AG04449 (cell line): ENCODE results near the gene CEP85L.

ENCODE experiments used
- CTCF ChIA-PET: fragments of 350-600 bp; formaldehyde crosslinking; extraction: SDS; loops from one replicate; lab custom pipeline; 2021; ENCODE audit warnings: antibody characterized with exemption; lab: Yijun Ruan, JAX
- POLR2A ChIA-PET: fragments of 400-600, 350-600 bp; formaldehyde crosslinking; extraction: SDS; loops from one replicate; lab custom pipeline; 2020; ENCODE audit warnings: antibody characterized with exemption, inconsistent platforms; lab: Yijun Ruan, JAX
- DNase-seq: peaks from one replicate; pipeline ENCODE4 v3.0.0-alpha.2; 2010; ENCODE audit warnings: low read depth, low spot score
- H3K4me3 ChIP-seq: 2 replicates; pipeline ENCODE4 v1.5.1; 2011; ENCODE audit warnings: low read depth, mild to moderate bottlenecking, control low read depth, low read length
- CTCF ChIP-seq: IDR thresholded peaks from one replicate; pipeline ENCODE4 v1.5.1; 2011; ENCODE audit warnings: mild to moderate bottlenecking, moderate library complexity, low read length, control low read depth, inconsistent platforms; ENCODE audit not compliant: insufficient read depth; ENCODE audit errors: missing control alignments

The CEP85L gene

GRCh38 chr6:118645395-118645794 lies 6.0 kb downstream of the CEP85L start:
- no peak for TF ChIP-seq CTCF
- no peak for DNase-seq
- ChIA-PET POLR2A (no interaction called here), CTCF (interaction anchor here (1.2 kb wide), 1 partner anchor 11 kb away, joined by 3 read pairs; no protein-coding TSS in a partner anchor)
- no peak overlapping the region for H3K4me3 ChIP-seq

GRCh38 chr6:118644007-118644406 lies 7.4 kb downstream of the CEP85L start:
- ChIA-PET POLR2A (no interaction called here), CTCF (no interaction called here)
- TF ChIP-seq CTCF: no peak
- H3K4me3 ChIP-seq: no peak overlapping the region
- DNase-seq: no peak

GRCh38 chr6:118641042-118641441 lies 10.3 kb downstream of the CEP85L start:
- POLR2A ChIA-PET: no interaction called here
- CTCF ChIA-PET: no interaction called here
- no peak overlapping the region for H3K4me3 ChIP-seq
- TF ChIP-seq CTCF: no peak
- no peak for DNase-seq

GRCh38 chr6:118639054-118639964 lies 12.1 kb downstream of the CEP85L start:
- H3K4me3 ChIP-seq: no peak overlapping the region
- no peak for DNase-seq
- no peak for TF ChIP-seq CTCF
- CTCF ChIA-PET: interaction anchor here (0.8 kb wide), 2 partner anchors 12 to 20 kb away, joined by 3 read pairs; no protein-coding TSS in a partner anchor
- POLR2A ChIA-PET: no interaction called here

GRCh38 chr6:118638288-118638687 lies 13.1 kb downstream of the CEP85L start:
- no peak for TF ChIP-seq CTCF
- CTCF ChIA-PET: interaction anchor here (0.8 to 1.3 kb wide), 3 partner anchors 11 to 19 kb away, joined by 3 to 4 read pairs (median 3); partner anchors contain the start of gene CEP85L
- POLR2A ChIA-PET: no interaction called here

More at GRCh38 chr6:118638288-118638687, 13.1 kb downstream of the CEP85L start:
- DNase-seq: no peak
- H3K4me3 ChIP-seq: no peak overlapping the region
